ENCODE results near the gene TFEB.

The TFEB gene

DNA sequence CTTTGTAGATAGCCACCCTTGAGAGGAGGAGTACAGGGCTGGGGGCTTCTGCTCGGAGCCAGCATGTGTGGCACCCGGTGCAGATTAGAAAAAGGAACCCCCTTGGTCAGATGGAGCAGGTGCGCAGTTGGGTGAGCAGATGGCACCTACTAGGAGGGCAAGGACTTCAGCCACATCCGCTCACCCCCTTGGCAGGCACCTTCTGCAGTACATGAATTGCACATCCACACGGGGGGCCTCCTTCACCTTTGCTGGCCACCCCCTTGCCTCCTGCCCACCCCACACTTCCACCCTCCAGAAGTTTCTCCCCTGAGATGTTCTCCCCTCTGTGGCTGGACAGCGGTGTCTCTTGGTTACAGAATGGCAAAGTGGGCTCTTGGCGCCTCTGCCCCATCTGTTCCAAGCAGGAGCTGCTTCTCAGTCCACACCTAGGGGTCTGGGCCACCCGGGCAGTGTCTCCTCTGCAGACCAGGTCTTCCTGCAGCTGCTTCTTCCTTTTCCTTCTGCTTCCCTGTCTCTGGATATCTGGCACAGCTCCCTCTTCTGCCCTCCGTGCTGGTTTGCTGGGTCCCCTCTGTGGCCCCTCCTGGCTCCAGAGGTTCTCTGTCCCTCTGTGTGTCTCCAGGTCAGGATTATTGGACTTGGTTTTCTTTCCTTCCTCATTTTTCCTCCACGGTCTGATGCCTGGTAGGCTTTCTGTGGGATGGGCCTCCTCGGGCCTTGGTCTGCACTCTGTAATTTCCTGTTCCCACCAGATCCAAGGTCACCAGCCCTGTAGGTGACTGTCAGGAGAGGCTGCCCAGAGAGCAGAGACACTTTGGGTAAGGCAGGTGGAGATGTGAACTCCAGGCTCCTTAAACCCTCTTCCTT lies 93.1 kb downstream of the TFEB start:
- TF ChIP-seq, protein P1, sequence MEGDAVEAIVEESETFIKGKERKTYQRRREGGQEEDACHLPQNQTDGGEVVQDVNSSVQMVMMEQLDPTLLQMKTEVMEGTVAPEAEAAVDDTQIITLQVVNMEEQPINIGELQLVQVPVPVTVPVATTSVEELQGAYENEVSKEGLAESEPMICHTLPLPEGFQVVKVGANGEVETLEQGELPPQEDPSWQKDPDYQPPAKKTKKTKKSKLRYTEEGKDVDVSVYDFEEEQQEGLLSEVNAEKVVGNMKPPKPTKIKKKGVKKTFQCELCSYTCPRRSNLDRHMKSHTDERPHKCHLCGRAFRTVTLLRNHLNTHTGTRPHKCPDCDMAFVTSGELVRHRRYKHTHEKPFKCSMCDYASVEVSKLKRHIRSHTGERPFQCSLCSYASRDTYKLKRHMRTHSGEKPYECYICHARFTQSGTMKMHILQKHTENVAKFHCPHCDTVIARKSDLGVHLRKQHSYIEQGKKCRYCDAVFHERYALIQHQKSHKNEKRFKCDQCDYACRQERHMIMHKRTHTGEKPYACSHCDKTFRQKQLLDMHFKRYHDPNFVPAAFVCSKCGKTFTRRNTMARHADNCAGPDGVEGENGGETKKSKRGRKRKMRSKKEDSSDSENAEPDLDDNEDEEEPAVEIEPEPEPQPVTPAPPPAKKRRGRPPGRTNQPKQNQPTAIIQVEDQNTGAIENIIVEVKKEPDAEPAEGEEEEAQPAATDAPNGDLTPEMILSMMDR (IDR thresholded peaks at IDR 0.05), result no peak

DNA sequence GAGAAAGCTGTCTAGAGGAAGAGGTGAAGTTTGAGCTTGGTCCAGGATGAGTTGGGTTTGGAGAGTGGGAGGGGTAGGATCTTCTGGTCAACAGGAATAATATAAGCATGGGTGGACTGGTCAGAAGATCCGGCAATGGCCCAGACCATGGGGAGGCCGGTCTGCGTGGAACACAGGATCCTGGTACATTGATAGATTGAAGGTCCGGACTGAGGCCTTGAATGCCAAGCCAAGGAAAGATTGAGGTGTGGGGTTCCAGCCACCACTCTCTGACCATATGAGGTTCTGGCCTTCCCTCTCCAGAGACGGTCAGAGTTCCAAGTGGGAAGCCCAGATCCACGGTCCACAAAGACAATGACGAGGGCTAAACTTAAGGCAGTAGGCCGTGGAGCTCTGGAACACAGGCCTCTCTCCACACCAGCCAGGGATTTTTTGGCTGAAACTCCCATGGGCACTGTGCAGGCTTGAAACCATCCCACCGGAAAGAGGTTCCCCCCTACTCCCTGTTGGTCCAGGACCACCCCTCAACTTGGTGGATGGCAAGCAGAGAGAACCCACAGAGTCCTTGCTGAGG lies 94.0 kb downstream of the TFEB start:
- TF ChIP-seq, protein P1 (IDR thresholded peaks at IDR 0.05), result no peak

DNA sequence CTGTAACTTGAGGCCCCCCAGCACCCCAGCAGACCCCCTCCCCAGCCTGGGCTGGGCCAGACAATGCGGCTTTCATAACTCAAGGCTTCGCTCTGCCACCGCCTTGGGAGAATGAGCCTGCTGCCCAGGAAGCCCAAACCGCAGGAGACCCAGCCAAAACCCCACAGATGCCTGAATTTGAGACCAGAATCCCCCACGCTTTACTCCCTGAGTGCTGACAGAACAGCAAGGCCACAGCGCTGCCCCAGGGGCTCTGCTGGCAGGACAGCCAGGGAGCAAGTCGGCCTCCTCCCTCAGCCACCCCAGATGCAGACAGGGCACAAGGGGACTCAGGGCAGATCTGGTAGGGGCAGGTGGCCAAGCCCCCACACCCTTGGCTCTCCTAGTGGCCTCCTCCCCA lies 95.0 kb downstream of the TFEB start:
- TF ChIP-seq, protein P1 (IDR thresholded peaks at IDR 0.05), result no peak

DNA sequence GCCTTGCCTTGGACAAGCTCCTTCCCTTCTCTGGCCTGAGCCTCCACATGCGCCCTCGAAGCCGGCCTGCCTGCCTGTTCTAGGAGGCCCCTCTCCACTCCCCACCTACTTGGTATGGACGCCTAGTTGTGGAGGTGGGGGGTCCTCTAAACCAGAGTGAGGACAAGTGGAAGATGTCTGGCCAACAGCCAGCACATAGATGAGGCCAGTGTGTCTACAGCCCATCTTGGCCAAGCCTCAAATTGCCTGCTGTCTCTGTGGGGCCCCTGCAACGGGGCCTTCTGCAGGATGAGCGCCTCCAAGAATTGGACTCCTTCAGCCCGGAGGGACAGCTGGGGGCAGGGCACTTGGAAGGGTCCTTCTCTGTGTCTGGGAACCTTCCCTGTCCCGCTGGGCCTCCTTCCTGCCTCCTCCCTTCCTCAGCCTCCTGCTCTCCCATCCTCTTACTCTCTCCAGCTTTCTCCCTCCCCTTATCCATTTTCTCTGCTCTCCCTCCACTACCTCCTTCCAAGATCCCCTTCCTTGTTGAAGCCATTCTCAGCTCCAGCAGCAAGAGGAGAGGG lies 95.5 kb downstream of the TFEB start:
- TF ChIP-seq, protein P1 (IDR thresholded peaks at IDR 0.05), result no peak

GRCh38 chr6:41638935-41639808 lies 96.2 kb downstream of the TFEB start:
- TF ChIP-seq, protein P1 (IDR thresholded peaks at IDR 0.05), result no peak

- TF ChIP-seq, protein P1 (IDR thresholded peaks at IDR 0.05), result no peak
These were observed 97.1 kb downstream of the TFEB start, which contains the start of gene MDFI for GRCh38 chr6:41638002-41638934. TSS of gene MDFI (plus strand) at chr6:41638468. CDS start at chr6:41638750, 282 bp downstream.

Measured in LNCAP (cell line).